BLaER1 treated with 17β-estradiol and CSF1 and Interleukin-3, amounts not matched to agents 10 nM and 100 nM (cell line): Measurements from ENCODE around the gene CAMK1G.

Source experiments
- H3K27ac ChIP-seq, 11 experiments: shearing (Covaris generic); formaldehyde crosslinking; 2 replicates each; pipeline ENCODE4 v1.8.1; 2022
- H3K27me3 ChIP-seq, 11 experiments: shearing (Covaris generic); formaldehyde crosslinking; 2 replicates each; pipeline ENCODE4 v1.8.1; 2022
- H3K36me3 ChIP-seq, 11 experiments: shearing (Covaris generic); formaldehyde crosslinking; 2 replicates each; pipeline ENCODE4 v1.8.1; 2022
- H3K4me1 ChIP-seq, 10 experiments: shearing (Covaris generic); formaldehyde crosslinking; 2 replicates each; pipeline ENCODE4 v1.8.1; 2022
- H3K4me2 ChIP-seq, 11 experiments: shearing (Covaris generic); formaldehyde crosslinking; 2 replicates each; pipeline ENCODE4 v1.8.1; 2022
- H3K4me3 ChIP-seq, 10 experiments: shearing (Covaris generic); formaldehyde crosslinking; 2 replicates each; pipeline ENCODE4 v1.8.1; 2022
- H3K9ac ChIP-seq, 11 experiments: shearing (Covaris generic); formaldehyde crosslinking; 2 replicates each; pipeline ENCODE4 v1.8.1; 2022
- H3K9me3 ChIP-seq, 11 experiments: shearing (Covaris generic); formaldehyde crosslinking; replicated peaks in 1 of 11; 2 replicates each; pipeline ENCODE4 v1.8.1; 2022
- H4K20me1 ChIP-seq, 11 experiments: shearing (Covaris generic); formaldehyde crosslinking; 2 replicates each; pipeline ENCODE4 v1.8.1; 2022
- Cebpa-rat ChIP-seq, 11 experiments: shearing (Covaris generic); IDR thresholded peaks; 2 replicates each; pipeline ENCODE4 v1.8.1; 2022

Gene CAMK1G

DNA sequence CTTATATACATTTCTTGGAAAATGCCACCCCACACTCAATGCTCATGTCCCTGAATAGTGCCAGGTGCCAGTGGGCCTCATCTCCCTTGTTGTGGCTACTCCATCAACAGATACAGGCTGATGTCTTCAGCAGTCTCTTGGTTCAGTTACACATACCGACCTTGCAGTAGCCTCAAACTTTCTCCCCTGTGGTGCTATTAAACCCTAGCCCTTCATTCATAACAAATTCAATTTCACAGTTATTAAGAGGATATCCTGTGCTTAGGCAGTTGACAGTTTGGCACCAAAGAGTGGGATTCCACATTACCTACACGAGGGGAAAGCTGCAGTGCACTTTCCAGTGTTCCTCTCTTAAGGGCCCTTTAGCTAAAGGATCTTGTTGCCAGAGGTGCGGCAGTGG is 35.9 kb upstream of the CAMK1G start:
- H3K9ac ChIP-seq, result no peak overlapping the region
- no peaks in the 10 kb centered on the region for H3K9me3 ChIP-seq
- H4K20me1 ChIP-seq, result no peaks in the 10 kb centered on the region; a peak in 1 of 22 replicates
- H3K36me3 ChIP-seq, result no peaks in the 10 kb centered on the region
- no peak overlapping the region for H3K4me2 ChIP-seq
- H3K27ac ChIP-seq, result no peak overlapping the region
- TF ChIP-seq Cebpa-rat (IDR thresholded peaks at IDR 0.05), result no peak
- no peak overlapping the region for H3K4me3 ChIP-seq
- H3K27me3 ChIP-seq, result no peaks in the 10 kb centered on the region
- peaks cover 0 to 7% (median 0%) of the 10 kb centered on the region in 10 experiments; a peak in 2 of 20 replicates for H3K4me1 ChIP-seq

DNA sequence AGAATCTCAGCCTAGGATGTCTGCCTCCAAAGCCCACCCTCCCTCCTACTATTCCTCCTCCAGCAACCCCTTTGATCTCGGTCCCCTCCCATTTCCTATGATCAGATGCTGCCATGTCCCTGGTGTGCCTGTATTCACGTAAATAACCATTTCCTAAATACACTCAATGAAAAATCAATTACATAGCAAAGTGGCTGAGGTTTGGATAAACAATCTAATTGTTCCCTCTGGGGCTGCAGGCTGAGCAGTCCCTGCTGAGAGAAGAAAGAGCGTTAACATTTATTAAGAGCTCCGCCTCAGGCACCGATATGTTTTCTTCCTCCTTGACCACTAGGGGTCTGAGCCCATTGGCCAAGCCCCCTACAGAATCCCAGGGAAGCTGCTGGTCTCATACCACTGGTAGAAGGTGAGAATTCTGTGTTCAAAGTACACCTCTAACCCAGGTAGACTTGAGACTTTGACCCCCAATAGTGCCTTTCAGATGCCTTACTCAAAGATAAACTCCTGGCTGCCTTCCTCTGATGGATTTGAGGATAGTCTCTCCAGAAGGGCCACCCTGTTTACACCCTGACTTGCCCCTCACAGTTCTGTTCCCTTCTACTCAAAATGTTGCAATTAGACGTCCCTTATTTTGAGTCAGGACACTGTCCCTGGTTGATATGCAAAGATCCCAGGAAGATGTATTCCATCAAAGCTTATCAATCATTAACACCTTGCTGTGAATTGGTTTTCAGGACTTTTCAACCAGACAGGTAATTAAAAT is 33.9 kb upstream of the CAMK1G start:
- Histone ChIP-seq H4K20me1 (no peaks in the 10 kb centered on the region; a peak in 1 of 22 replicates), H3K9ac (no peak overlapping the region), H3K27me3 (no peaks in the 10 kb centered on the region), H3K36me3 (no peaks in the 10 kb centered on the region), H3K9me3 (no peaks in the 10 kb centered on the region), H3K4me2 (peak overlapping the region in 2 of 11 experiments; percentile 13 to 27; a peak in 1 of 22 replicates), H3K4me1 (peaks cover 0 to 7% (median 0%) of the 10 kb centered on the region in 10 experiments; a peak in 2 of 20 replicates), H3K4me3 (no peak overlapping the region), H3K27ac (no peak overlapping the region)
- no peak for TF ChIP-seq Cebpa-rat (IDR thresholded peaks at IDR 0.05)

DNA sequence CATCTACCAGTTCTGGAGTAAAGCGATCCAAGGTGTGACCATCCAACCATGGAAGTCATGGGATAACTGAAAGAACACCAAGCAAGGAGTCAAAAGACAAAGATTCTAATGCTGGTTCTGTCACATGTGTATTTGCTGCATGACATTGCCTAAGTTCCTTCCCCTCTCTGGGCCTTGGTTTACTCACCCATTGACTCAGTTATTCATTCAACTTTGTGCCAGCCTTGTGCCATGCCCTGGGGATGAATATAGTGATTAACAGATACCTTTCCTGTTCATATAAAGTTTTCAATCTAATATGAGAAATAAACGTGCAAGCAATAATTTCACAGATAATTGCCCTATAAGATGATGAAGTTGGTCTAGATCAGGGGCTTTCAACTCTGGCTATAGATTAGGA is 33.0 kb upstream of the CAMK1G start:
- Histone ChIP-seq H3K27me3 (no peaks in the 10 kb centered on the region), H3K4me1 (peaks cover 0 to 7% (median 0%) of the 10 kb centered on the region in 10 experiments; a peak in 2 of 20 replicates), H3K4me2 (no peak overlapping the region), H3K27ac (no peak overlapping the region), H3K9me3 (no peaks in the 10 kb centered on the region), H4K20me1 (no peaks in the 10 kb centered on the region; a peak in 1 of 22 replicates), H3K9ac (no peak overlapping the region), H3K36me3 (no peaks in the 10 kb centered on the region), H3K4me3 (no peak overlapping the region)
- no peak for TF ChIP-seq Cebpa-rat (IDR thresholded peaks at IDR 0.05)

DNA sequence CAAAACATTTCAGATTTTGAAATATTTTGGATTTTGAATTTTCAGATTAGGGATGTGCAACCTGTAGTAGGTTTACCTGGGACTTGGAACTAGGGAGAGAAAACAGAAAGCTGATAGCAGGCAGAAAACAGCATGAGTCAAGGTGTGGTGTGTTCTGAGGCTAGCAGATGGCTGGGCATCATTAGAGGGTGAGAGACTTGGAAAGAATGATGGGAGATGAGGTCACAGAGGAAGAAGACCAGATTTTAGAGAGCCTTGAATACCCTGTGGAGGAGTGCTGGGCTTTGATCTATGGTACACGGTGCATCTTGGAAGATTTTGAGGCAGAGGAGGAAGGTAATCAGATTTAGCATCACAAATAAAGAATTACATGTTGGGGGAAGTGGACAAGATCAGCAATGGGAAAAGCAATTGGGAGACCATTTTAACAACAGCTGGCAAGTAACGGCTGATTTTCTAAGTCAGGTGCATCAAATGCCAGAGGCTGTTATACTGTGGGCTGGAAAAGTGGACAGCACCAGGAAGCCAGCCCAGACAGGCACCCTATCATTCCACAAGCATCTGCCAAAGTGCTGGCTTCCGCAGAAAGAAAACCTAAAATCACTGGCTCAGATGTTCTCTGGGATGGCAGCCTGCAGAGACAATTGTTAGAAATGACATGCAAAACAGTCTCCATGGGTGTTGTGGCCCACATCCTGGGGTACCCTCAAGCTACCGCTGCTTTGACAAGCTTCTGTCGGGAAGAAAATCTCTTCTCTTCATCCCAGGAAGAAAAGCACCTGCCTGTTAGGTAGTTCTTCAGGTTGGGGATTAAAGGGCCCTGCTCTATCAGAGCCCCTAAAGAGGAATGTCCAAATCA is 30.9 kb upstream of the CAMK1G start:
- H3K27me3 ChIP-seq, result no peaks in the 10 kb centered on the region
- H3K27ac ChIP-seq, result no peak overlapping the region
- TF ChIP-seq Cebpa-rat (IDR thresholded peaks at IDR 0.05), result no peak
- H3K9me3 ChIP-seq, result no peaks in the 10 kb centered on the region
- no peak overlapping the region for H3K4me2 ChIP-seq
- no peak overlapping the region for H3K9ac ChIP-seq
- H4K20me1 ChIP-seq, result no peaks in the 10 kb centered on the region; a peak in 1 of 22 replicates
- peaks cover 0 to 7% (median 0%) of the 10 kb centered on the region in 10 experiments; a peak in 2 of 20 replicates for H3K4me1 ChIP-seq
- H3K36me3 ChIP-seq, result no peaks in the 10 kb centered on the region
- no peak overlapping the region for H3K4me3 ChIP-seq

DNA sequence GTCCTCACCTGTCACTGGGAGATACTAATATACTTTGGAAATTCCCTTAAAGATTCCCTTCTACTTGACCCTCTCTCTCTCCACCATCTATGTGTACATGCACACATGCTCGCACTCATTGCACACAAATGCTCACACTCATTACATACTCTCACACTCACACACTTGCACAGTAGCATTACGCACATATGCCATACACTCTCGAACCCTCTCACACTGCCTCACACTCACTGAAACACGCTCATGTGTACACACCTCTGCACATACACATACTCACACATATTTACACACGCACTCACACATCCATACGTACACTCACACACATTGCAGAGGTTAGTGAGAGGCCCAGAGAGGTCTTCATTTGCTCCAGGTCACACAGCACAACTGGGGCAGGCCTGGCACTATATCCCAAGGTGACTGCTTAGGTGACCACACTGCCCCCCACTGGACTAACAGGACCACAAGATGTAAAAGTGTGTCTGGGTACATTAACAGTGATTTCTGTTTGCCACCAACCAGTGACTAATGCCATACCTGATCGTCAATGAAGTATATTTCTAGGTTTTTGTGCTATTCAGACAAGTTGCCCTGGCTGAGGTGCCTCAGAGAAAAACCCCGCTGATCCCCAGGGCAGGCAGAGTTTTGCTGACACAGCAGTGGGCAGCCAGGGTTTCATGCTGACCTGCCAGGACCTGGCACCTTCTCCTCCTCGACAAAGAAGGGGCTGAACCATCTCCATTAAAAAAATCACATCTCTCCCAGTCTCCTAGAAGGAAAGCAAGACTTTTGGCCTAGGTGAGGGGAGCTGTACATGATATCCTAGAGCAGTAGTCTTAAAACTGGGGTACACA is 28.5 kb upstream of the CAMK1G start:
- Histone ChIP-seq H3K36me3 (no peaks in the 10 kb centered on the region), H3K4me2 (no peak overlapping the region), H4K20me1 (no peaks in the 10 kb centered on the region; a peak in 1 of 22 replicates), H3K27ac (no peak overlapping the region), H3K9ac (no peak overlapping the region), H3K4me3 (no peak overlapping the region), H3K4me1 (no peaks in the 10 kb centered on the region), H3K27me3 (no peaks in the 10 kb centered on the region), H3K9me3 (no peaks in the 10 kb centered on the region)
- TF ChIP-seq Cebpa-rat (IDR thresholded peaks at IDR 0.05), result no peak

DNA sequence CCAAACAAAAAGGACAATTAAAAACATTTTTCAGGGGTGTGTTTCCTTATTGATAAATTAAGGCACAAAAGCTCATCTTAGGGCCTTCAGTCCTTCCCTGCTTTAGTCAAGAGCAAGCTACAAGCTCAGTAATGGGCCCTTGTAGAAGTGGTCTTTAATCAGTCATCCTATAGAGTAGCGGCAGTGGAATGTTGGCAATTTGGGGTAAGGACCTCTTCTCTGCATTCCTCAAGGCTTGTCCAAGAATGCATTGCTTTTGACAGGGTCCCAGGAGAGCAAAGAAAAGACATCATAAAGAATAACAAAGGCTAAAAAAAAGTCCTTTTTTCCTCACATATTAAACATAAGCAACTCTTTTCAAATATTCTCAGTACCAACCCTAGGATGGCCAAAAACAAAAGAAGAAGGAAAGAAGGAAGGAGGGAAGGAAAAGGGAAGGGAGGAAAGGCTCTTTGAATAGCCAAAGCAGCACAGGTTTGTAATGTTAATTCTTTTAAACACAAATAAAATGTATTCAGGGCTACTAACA is 27.3 kb upstream of the CAMK1G start:
- H3K4me1 ChIP-seq, result no peaks in the 10 kb centered on the region
- H3K27me3 ChIP-seq, result no peaks in the 10 kb centered on the region
- no peak overlapping the region for H3K4me2 ChIP-seq
- no peak overlapping the region for H3K27ac ChIP-seq
- H3K9me3 ChIP-seq, result no peaks in the 10 kb centered on the region
- no peak for TF ChIP-seq Cebpa-rat (IDR thresholded peaks at IDR 0.05)
- H3K9ac ChIP-seq, result no peak overlapping the region
- no peaks in the 10 kb centered on the region; a peak in 1 of 22 replicates for H4K20me1 ChIP-seq
- no peak overlapping the region for H3K4me3 ChIP-seq
- no peaks in the 10 kb centered on the region for H3K36me3 ChIP-seq

DNA sequence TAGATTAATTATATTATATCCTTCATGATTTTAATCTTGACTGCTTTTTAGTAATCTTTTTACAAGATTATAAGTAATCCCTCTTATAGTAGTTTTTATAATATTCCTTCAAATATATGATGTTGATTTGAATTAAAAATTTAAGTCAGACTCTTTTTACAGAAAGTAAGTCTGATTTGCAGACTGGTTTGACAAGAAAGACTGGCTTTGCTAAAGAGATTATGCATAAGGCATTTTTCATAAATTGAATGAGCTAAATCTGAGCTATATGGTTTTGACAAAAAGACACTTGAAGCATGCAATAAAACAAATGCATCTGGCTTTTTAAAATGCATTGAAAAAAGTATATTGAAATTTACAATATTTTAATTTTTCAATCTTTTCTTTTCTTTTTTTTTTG is 26.3 kb upstream of the CAMK1G start:
- no peaks in the 10 kb centered on the region for H3K27me3 ChIP-seq
- H3K4me2 ChIP-seq, result no peak overlapping the region
- no peaks in the 10 kb centered on the region for H3K4me1 ChIP-seq
- H3K9me3 ChIP-seq, result no peaks in the 10 kb centered on the region
- no peak overlapping the region for H3K27ac ChIP-seq
- H3K4me3 ChIP-seq, result no peak overlapping the region
- no peak overlapping the region for H3K9ac ChIP-seq
- H4K20me1 ChIP-seq, result no peaks in the 10 kb centered on the region
- TF ChIP-seq Cebpa-rat (IDR thresholded peaks at IDR 0.05), result no peak
- H3K36me3 ChIP-seq, result no peaks in the 10 kb centered on the region

DNA sequence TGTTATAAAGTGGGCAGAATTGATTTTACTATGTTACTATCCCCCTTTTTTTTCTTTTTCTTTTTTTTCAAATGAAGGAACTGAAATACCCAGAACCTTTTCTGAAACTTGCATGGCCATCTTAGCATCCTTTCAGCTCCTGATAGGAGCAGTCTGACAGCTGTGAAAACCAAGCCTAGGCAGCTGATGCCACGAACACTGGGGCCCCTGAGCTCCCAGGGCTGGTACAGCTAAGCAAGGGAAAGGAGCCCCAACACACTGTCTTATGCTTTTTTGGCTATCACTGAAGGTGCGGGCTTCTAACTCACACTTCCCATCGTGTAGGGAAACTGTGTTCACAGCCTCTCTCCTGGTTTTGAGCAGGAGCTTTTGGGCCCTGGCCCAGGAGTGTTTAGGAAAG is 23.0 kb upstream of the CAMK1G start:
- Histone ChIP-seq H3K27me3 (no peaks in the 10 kb centered on the region), H3K9me3 (no peaks in the 10 kb centered on the region)

DNA sequence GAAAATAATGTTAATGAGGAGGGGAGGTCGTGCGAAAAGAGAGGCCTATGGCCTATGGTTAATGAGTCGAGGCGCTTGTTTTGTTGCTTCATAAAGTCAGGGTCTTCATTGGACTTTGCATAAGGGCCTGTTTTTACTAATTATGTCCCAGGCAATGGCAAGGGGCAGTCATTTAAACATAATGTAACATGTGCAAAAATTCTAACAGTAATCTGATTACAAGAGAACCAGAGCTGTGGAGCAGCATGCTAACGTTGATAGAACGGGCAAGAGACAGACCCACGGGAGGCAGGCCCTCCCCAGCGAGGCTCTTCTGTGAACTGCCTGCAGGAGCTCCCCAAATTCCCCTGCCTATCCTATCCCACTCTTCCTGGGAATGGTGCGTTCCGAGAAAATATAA is 22.6 kb upstream of the CAMK1G start:
- Histone ChIP-seq H3K27ac (no peak overlapping the region), H3K27me3 (no peaks in the 10 kb centered on the region), H3K36me3 (no peaks in the 10 kb centered on the region), H3K4me2 (no peak overlapping the region), H3K4me1 (no peaks in the 10 kb centered on the region), H4K20me1 (no peaks in the 10 kb centered on the region), H3K4me3 (no peak overlapping the region), H3K9me3 (no peaks in the 10 kb centered on the region), H3K9ac (no peak overlapping the region)
- TF ChIP-seq Cebpa-rat (IDR thresholded peaks at IDR 0.05), result no peak

More for the DNA sequence above, 23.0 kb upstream of the CAMK1G start:
- H3K36me3 ChIP-seq, result no peaks in the 10 kb centered on the region
- no peak overlapping the region for H3K9ac ChIP-seq
- H3K4me3 ChIP-seq, result no peak overlapping the region
- H4K20me1 ChIP-seq, result no peaks in the 10 kb centered on the region
- H3K27ac ChIP-seq, result no peak overlapping the region
- no peak for TF ChIP-seq Cebpa-rat (IDR thresholded peaks at IDR 0.05)
- no peak overlapping the region for H3K4me2 ChIP-seq
- no peaks in the 10 kb centered on the region for H3K4me1 ChIP-seq
